GM18870 (cell line): ENCODE data around the gene UBA3.

ENCODE experiments used
- ATAC-seq: cut with Tn5 transposase; IDR thresholded peaks from one replicate; pipeline ENCODE4 v1.9.1; 2021; ENCODE audit warnings: moderate library complexity; ENCODE audit not compliant: unreplicated experiment

The UBA3 gene

DNA sequence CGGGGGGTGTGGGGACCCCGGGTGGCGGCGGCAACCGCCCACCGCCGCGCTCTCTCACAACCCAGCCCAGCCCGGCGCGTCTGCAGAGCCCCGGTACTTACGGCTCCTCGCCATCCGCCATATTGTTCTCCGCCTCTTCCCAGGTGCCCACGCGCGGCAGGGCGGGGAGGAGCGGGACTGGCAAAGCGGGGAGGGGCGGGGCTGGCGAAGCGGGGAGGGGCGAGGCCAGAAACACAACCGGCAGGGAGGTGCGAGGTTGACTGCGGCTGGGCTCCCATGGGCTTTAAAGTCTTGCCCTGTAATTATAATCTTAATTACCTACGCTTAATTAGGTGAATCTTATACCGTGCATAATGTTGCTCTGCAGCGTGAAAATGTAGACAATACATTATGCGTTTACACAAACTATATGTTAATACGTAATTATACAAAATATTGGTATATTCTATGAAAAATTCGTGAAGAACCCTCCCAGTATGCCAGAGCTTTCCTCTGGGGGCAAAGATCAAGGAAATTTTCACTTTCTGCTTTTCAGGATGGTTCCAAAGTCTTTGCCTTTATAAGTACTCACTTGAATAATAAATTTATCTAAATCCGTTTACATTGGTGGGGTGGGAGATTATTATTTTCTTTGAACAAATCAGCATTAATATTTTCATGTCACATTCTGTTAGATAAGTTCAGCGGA is at the start of gene UBA3:
Gene UBA3, minus strand, starts transcription at position 133 of the 688 bp plus-strand sequence. Its CDS starts 12 bp downstream, at position 121.
- no peak for ATAC-seq

DNA sequence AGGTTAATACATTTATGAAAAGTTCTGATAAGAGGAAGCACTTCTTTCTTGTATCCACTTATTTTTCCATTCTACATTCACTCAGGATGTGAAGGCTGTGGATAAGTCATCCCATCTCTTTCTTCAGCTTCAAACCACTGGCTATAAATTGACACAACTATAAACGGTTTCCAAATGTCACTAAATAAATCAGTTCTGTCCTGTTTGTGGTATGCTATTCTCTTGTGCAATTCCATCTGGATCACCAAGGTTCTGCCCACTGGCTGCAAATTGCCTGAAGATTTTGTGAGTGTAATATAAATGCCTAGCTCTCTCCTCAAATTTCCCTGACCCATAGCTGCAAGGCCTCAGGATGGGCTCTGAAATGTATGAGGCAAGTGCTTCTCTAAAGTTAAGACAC is 49.4 kb upstream of the UBA3 start:
- ATAC-seq, result no peak

GRCh38 chr3:69128509-69128908 is 48.3 kb upstream of the UBA3 start:
- ATAC-seq, result no peak

DNA sequence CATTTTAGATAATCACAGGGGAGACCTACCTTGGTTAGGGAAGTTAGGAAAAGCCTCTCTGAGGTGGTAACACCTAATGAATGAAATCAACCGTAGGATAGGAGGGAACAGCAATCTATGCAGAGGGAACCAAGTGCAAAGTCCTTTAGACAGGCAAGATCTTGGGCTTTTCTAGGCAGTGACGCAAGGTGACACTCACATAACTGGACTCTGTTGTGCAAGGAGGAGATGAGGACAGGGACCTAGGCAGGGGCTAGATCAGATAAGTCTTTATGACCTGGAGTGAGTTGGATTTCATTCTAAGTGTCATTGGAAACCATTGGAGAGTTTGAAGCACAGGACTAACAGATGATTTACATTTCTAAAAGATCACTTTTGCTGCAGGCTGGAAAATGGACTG is 46.8 kb upstream of the UBA3 start:
- no peak for ATAC-seq

GRCh38 chr3:69126216-69126615 is 46.1 kb upstream of the UBA3 start:
- no peak for ATAC-seq

- ATAC-seq, result no peak
Observed at GRCh38 chr3:69122403-69122802, 42.2 kb upstream of the UBA3 start, which contains the start of gene LMOD3. Gene LMOD3 (minus strand): TSS chr3:69122595. CDS start chr3:69122386, 209 bp downstream.

DNA sequence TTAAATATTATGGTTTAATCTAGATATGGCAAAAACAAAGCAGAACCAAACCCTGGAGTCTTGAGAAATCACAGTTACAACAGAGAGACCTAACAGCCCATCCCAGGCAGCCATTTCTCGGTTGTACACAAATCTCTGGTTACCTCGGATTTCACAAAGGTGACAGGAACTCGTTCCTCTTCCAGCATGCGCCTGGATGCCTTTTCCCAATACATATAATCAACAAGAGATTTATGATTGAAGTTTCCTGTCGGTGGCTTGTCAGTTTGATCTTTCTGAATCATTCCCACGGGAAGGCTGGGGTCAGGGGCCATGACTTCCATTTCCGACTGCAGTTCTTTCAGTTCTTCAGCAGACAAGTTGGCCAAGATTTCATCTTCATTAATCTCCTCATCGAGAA is 41.8 kb upstream of the UBA3 start:
- no peak for ATAC-seq

- no peak for ATAC-seq
Observed at GRCh38 chr3:69121513-69121912, 41.3 kb upstream of the UBA3 start.

- peak; percentile 83 for ATAC-seq
Observed at GRCh38 chr3:69120879-69121464, 40.8 kb upstream of the UBA3 start.

DNA sequence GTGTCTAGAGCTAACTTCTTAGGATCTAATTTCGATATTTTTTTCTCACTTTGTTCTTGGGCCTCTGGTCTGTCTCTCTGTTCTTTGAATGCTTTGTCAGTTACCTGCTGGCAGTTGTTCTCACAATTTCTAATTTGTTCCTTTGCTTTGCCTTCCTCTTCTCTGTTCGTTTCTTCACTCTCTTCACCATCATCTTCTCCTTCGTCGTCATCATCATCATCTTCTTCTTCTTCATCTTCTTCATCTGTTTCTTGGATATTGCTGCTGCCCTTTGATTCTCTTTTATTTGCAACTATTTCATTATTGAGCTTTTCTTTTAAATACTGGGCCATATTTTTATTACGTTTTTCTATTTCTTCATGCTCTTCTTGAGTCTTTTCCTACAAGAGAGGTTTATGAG is 39.5 kb upstream of the UBA3 start:
- no peak for ATAC-seq

- no peak for ATAC-seq
Observed at GRCh38 chr3:69119138-69119537, 39.0 kb upstream of the UBA3 start.

DNA sequence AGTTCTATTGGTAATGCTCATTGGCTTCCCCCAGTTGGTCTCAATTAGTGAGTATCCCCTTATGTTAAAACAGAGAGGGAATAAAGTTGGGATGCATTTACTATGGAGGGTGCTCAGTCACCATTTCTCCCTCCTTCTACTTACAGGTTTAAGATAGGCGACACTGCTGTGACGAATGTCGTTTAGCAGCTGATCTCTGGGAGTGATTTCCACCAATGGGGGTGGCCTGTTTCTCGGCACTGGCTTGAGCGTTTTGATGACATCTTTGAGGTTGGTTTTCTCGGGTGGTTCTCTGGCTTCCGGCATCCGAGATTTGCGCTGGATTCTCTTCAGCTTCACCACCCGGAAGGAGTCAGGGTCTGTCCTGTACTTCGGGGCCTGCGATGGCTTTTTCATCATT is 38.4 kb upstream of the UBA3 start:
- ATAC-seq, result no peak

DNA sequence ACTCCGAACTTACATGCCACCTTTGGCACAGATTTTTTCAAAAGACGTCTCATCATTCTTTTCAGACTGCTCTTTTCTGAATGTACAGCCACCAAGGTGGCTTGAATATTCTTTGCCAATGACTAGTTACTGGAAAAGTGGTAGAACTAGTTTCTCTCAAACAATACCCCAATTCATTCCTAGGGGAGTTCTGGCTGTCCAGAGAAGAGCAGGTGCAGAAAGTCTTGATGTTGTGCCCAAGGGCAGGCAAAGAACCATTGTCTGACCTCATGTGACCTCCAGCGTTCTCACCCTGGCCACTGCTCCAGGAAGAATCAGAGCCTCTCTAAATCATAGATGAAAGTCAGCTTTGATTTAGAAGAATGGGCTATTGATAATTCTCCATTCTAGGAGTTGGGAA is 36.7 kb upstream of the UBA3 start:
- ATAC-seq, result no peak

GRCh38 chr3:69116162-69116561 is 36.0 kb upstream of the UBA3 start:
- ATAC-seq, result no peak

GRCh38 chr3:69115731-69116130 is 35.6 kb upstream of the UBA3 start:
- ATAC-seq, result no peak

DNA sequence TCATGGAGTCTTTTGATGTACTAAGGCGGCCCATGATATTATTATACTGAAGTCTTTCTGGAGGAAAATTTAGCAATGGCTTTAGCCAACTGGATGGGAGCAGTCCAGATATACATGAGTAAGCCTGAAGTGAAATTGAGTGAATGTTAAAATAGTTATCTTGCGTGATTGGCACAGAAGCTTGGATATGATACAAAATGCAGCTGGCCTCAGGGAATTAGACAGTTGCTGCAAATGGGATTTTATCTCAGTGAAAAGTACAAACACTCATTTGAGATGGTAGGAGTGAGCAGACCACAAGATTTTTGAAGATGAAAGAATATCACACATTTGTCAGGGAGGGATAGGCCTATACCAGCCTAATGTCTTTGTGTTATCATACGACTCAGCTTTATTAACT is 33.4 kb upstream of the UBA3 start:
- ATAC-seq, result no peak

GRCh38 chr3:69110941-69111546 is 30.9 kb upstream of the UBA3 start:
- ATAC-seq, result no peak

DNA sequence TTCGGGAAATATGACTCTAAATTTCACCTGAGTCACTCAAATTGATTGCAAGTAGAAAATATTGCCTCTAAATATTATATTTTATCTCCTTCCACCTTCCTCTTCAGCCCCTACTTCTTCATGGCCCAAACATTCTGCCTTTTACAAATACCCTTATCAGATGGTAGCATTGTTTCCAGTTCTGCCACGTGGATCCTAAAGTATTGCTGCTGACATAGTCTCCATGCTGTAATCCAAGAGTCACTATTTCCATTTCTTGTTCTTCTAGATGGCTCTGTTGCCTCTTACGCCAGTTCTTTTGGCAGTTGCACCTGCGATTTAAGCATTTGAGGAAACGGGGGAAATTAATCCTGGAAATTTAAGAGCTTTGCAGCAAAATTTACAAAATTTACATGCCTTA is 28.6 kb upstream of the UBA3 start:
- ATAC-seq, result no peak

- no peak for ATAC-seq
Observed at GRCh38 chr3:69107841-69108240, 27.7 kb upstream of the UBA3 start.

DNA sequence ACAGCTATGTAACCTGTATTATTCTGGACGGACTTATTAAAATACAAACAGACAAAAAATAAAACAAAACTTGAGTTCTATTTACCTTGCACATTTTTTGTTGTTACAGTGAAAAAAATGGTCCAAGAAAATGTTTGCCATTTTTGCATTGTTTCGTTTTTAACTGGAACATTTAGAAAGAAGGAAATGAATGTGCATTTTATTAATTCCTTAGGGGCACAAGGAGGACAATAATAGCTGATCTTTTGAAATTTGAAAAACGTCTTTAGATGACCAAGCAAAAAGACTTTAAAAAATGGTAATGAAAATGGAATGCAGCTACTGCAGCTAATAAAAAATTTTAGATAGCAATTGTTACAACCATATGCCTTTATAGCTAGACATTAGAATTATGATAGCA is 25.2 kb upstream of the UBA3 start:
- no peak for ATAC-seq

DNA sequence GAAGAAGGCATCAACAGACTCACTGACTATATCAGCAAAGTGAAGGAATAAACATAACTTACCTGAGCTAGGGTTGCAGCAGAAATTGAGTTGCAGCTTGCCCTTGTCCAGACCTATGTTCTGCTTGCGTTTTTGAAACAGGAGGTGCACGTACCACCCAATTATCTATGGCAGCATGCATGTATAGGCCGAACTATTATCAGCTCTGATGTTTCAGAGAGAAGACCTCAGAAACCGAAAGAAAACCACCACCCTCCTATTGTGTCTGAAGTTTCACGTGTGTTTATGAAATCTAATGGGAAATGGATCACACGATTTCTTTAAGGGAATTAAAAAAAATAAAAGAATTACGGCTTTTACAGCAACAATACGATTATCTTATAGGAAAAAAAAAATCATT is 24.4 kb upstream of the UBA3 start:
- ATAC-seq, result no peak

DNA sequence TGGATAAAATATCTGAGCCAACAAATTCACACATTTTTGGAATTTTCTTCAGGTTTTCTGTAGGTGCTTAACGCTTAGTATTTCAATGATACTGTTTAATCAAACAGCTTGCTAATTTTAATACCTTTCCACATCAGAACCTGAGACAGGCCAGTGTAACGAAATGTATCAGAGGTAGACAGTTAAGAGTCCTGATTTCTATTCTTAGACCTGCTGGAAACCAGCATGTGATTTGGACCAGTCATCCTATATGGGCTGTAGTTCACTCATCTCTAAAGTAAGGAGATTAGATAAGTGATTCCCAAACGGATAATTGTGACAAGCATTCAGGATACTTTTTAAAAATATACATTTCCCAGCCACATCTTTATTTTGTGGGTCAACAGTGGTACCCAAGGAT is 23.0 kb upstream of the UBA3 start:
- ATAC-seq, result no peak
